SK-N-SH (cell line): ENCODE results near the gene RNF130.

Experiments
- EP300 ChIP-seq, 2 experiments: IDR thresholded peaks; 2 replicates each; pipeline versions ENCODE4 v1.4.0 to v1.6.1; 2012; ENCODE audit warnings: borderline replicate concordance in 1 of 2, low read depth in 1 of 2, low read length in 1 of 2
- RAD21 ChIP-seq: IDR thresholded peaks from 2 replicates; pipeline ENCODE4 v1.6.1; 2012; ENCODE audit warnings: mild to moderate bottlenecking, low read length
- SMC3 ChIP-seq: IDR thresholded peaks from 2 replicates; pipeline ENCODE4 v1.6.1; 2012; ENCODE audit warnings: low read depth, low read length, improper control_type of control experiment
- TF ChIP-seq, protein P1 (sequence below): fragments of 200-600 bp; sonication (generic); IDR thresholded peaks from 2 replicates; pipeline ENCODE4 v1.6.1; 2017; ENCODE audit warnings: antibody characterized with exemption, mild to moderate bottlenecking, moderate library complexity
- TF ChIP-seq, protein P2 (sequence below): IDR thresholded peaks from 2 replicates; pipeline ENCODE4 v1.4.0; 2012; ENCODE audit warnings: low read depth

DNA sequence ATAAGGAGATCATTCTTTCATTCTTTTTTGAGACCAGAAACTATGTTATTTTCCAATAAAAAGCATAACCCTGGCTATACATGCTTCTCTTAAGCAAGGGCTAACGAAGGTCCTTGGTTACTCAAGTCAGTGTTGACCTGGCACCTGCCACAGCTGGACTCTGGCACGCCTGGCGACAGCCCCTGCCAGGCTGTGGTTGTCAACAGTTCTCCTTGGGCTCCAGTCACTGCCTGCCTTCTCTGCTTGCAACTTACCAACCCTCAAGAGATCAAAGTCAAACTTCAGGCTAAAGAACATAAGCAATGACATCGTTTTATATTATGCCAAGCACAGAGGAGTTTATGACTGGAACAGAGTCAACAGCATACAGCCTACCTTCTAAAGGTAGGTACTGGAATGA is 102.4 kb downstream of the RNF130 start:
- TF ChIP-seq, protein P1, sequence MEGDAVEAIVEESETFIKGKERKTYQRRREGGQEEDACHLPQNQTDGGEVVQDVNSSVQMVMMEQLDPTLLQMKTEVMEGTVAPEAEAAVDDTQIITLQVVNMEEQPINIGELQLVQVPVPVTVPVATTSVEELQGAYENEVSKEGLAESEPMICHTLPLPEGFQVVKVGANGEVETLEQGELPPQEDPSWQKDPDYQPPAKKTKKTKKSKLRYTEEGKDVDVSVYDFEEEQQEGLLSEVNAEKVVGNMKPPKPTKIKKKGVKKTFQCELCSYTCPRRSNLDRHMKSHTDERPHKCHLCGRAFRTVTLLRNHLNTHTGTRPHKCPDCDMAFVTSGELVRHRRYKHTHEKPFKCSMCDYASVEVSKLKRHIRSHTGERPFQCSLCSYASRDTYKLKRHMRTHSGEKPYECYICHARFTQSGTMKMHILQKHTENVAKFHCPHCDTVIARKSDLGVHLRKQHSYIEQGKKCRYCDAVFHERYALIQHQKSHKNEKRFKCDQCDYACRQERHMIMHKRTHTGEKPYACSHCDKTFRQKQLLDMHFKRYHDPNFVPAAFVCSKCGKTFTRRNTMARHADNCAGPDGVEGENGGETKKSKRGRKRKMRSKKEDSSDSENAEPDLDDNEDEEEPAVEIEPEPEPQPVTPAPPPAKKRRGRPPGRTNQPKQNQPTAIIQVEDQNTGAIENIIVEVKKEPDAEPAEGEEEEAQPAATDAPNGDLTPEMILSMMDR: no peak
- TF ChIP-seq, protein P2, sequence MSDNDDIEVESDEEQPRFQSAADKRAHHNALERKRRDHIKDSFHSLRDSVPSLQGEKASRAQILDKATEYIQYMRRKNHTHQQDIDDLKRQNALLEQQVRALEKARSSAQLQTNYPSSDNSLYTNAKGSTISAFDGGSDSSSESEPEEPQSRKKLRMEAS: no peak
- TF ChIP-seq RAD21: no peak
- no peak for TF ChIP-seq EP300 (IDR thresholded peaks at IDR 0.05; ENCODE audit: borderline replicate concordance in 1 of 2, low read depth in 1 of 2, low read length in 1 of 2)
- TF ChIP-seq SMC3: no peak
